Measurements from ENCODE around the gene RPS6KA5. TPM values are rescaled to one million over a fixed set of nuclear protein-coding genes. Genes with fewer than 3 reads are reported as not detected.

The RPS6KA5 gene
- total and polyA plus RNA-seq, 9 of the 15 experiments (the other 6 are each of a cell fraction or from before 2014, with no cell fraction given) = 0.88 to 7.7 (median 4.7) TPM

DNA sequence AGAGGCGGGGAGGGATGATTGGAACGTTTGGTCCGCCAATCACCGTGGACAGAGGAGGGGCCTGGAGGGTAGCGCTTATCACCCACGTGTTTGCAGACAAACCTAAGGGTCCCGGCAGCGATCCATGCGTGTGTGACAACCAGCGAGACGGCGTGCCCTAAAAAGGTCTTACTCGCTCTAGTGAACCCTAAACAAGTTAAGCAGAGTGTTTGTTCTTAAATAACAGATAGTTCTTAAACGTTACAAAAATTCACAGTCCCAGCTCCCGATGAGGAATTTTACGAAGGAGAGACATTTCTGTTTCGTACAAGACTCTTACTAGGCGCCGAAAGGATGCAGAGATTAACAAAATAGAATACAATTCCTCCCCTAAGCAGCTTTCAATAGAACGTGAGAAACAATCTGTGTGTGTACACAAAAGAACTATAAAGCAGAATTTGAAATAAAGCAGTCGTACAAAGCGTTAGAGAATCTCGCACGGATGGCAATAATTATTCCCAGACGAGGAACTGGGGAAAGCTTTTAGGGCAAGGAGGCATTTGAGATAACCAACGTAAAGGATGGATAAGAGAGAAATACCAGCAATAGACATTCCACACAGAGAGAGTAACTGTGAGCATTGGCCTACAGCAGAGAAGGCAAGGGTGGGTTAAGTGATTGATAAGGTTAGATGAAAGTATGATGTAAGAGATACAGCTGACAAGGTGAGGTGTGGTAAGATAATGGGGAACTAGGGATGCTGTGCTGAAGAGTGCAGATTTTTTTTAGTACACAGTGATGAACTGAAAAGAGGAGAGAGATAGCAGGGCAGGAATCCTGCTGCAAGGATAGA lies 831 bp upstream of the RPS6KA5 start (continued):
- TF ChIP-seq, protein P1, sequence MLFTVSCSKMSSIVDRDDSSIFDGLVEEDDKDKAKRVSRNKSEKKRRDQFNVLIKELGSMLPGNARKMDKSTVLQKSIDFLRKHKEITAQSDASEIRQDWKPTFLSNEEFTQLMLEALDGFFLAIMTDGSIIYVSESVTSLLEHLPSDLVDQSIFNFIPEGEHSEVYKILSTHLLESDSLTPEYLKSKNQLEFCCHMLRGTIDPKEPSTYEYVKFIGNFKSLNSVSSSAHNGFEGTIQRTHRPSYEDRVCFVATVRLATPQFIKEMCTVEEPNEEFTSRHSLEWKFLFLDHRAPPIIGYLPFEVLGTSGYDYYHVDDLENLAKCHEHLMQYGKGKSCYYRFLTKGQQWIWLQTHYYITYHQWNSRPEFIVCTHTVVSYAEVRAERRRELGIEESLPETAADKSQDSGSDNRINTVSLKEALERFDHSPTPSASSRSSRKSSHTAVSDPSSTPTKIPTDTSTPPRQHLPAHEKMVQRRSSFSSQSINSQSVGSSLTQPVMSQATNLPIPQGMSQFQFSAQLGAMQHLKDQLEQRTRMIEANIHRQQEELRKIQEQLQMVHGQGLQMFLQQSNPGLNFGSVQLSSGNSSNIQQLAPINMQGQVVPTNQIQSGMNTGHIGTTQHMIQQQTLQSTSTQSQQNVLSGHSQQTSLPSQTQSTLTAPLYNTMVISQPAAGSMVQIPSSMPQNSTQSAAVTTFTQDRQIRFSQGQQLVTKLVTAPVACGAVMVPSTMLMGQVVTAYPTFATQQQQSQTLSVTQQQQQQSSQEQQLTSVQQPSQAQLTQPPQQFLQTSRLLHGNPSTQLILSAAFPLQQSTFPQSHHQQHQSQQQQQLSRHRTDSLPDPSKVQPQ (CRISPR knock-in tag; IDR thresholded peaks at IDR 0.05; ENCODE audit: borderline replicate concordance) = no peak
- TF ChIP-seq RCOR1 (IDR thresholded peaks at IDR 0.05; ENCODE audit: borderline replicate concordance in 1 of 2, low read depth in 2 of 2, low read length in 2 of 2) = no peak; a peak in 1 of 4 replicates
- no peak for TF ChIP-seq PTBP1 (IDR thresholded peaks at IDR 0.05; ENCODE audit: low read depth, low read length)
- no peak for TF ChIP-seq C11orf30 (IDR thresholded peaks at IDR 0.05; ENCODE audit: low read depth)
- TF ChIP-seq SNRNP70 (optimal IDR thresholded peaks at IDR 0.05; ENCODE audit: low read depth, low read length) = no peak
- TF ChIP-seq PCBP2 (IDR thresholded peaks at IDR 0.05; ENCODE audit: low read depth, low read length, poor library complexity, severe bottlenecking) = no peak
- no peak; the same call in 1 of the 2 replicates for TF ChIP-seq CREB1 (IDR thresholded peaks at IDR 0.05)
- TF ChIP-seq CREB1 (CRISPR knock-in tag; IDR thresholded peaks at IDR 0.05) = no peak
- TF ChIP-seq PATZ1 (CRISPR knock-in tag; IDR thresholded peaks at IDR 0.05; ENCODE audit: borderline replicate concordance) = no peak
- no peak for TF ChIP-seq ATF4 (CRISPR knock-in tag; IDR thresholded peaks at IDR 0.05)
